ENCODE measurements around the gene ZNF501. TPM values are rescaled to one million over a fixed set of nuclear protein-coding genes. Genes with fewer than 3 reads are reported as not detected.

ZNF501 gene
- total RNA-seq: 1.2 and 2.5 TPM in 2 replicates

DNA sequence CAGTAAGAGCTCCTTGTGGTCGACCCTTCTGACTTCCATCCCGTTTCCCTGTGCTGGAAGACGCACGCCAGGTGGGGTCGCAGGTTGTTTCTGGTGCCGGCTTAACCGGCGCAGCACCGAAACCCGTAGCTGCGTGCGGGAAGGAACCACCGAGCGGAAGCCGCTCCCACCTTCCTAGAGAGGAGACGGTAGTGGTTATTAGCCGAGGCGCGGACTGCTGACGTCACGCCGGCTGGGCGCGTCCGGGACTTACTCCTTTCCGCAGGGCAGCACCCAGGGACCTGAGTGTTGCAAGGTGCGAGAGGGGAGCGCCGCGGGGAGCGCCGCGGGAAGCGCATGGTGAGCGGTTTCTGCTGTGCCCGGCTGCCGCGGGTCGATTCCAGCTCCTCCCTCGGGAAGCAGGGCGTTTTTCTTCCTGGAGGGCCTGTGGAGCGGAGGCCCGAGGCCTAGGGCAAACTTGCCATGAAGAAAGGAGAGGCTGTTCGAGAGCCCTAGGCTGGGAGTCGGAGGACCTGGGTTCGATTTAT, at the start of gene ZNF501:
TSS of gene ZNF501 (plus strand) at position 252 of the 527 bp plus-strand sequence. CDS start 4,787 bp downstream, outside the sequence.
- intact Hi-C loops (cut with micrococcal nuclease): loop anchor here (1.0 to 5.0 kb wide), 4 partner anchors 17 to 87 kb away; partner anchors contain the start of genes KIAA1143, KIF15 and ZNF502

GRCh38 chr3:44680921-44681455, 48.4 kb upstream of the ZNF501 start:
- intact Hi-C loops (cut with micrococcal nuclease): no loop called here

GRCh38 chr3:44682182-44682896, 47.1 kb upstream of the ZNF501 start:
- intact Hi-C loops (cut with micrococcal nuclease): no loop called here

DNA sequence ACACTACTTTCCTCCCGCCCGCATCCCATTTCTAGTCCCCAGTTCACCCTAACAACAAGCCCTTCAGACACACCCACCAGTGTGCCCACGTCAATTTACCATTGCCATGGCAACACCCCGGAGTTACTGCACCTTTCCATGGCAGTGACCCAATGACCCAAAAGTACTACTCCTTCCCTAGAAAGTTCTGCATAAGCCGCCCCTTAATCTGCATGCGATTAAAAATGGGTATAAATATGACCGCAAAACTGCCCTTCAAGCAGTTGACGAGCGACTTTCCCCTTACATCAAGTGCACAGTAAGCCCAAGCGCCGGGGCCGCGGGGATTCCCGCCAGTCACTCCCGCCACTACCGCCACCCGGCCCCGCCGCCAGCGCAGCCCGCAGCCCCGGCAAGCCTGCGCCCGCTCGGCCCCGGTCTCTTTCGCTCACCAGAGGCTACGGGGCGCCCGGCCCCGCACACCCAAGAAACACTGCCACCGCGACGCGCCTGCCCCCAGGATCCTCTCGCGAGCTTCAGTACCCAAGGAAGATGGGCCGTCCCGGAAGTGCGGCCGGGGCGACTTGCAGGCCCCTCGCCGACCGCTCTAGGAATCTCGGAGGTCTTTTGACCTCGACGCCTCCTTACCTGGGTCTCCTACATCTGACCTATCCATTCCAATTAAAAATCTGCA, 44.2 kb upstream of the ZNF501 start:
- intact Hi-C loops (cut with micrococcal nuclease): loop anchor here (2.0 kb wide), 1 partner anchor 44 kb away; the partner anchor contains the start of gene ZNF501

DNA sequence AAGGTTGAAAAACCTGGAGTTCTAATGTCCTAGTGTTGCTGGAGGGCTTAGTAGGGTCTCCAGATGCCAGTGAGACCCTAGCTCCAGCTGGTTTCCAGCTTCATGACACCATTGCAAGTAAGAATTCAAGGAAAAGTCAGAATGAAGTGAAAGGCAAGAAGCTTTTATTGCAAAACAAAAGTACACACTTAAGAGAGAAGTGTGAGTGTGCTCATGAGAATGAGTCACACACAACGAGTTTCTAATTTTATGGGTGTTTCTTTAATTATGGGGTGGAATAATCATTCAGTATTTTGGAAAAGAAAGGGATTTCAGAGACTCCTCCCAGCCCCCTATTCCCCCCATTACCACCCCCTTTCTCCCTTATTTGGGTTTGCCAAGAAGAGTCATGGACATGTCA, 41.5 kb upstream of the ZNF501 start:
- intact Hi-C loops (cut with micrococcal nuclease): no loop called here

DNA sequence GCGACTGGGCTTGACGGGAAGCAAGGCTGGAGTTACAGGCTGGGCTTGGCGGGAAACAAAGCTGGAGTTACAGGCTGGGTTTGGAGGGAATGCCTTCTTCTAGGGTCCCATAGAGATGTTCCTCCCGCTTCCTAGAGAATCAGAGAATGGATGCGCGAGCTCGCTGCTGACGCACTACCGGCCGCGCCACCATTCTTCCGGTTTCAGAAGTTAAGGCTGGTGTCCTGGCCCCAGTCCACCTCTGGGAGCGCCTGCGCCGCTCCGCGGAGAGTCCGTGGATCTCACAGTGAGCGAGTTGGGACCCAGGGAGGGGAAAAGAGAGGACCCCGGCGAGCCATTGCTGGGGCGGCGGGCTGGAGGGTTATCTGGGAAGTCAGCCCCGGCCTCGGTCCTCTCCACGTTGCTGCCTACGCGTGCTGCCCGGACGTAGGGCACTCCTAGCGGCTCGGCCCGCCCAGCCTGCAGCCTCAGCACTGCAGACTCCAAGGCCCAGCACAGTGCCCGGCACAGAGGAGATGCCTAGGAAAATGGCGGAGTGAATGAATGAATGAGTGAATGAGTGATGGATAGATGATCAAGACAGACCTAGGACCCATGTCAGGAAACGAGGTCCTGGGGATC, 16.9 kb upstream of the ZNF501 start, which contains the start of gene ZNF502:
TSS of gene ZNF502 (plus strand) at position 206 of the 621 bp plus-strand sequence. CDS start 7,602 bp downstream, outside the sequence.
- intact Hi-C loops (cut with micrococcal nuclease): loop anchor here (1.0 kb wide), 2 partner anchors 17 to 49 kb away; partner anchors contain the start of genes KIAA1143, KIF15 and ZNF501

DNA sequence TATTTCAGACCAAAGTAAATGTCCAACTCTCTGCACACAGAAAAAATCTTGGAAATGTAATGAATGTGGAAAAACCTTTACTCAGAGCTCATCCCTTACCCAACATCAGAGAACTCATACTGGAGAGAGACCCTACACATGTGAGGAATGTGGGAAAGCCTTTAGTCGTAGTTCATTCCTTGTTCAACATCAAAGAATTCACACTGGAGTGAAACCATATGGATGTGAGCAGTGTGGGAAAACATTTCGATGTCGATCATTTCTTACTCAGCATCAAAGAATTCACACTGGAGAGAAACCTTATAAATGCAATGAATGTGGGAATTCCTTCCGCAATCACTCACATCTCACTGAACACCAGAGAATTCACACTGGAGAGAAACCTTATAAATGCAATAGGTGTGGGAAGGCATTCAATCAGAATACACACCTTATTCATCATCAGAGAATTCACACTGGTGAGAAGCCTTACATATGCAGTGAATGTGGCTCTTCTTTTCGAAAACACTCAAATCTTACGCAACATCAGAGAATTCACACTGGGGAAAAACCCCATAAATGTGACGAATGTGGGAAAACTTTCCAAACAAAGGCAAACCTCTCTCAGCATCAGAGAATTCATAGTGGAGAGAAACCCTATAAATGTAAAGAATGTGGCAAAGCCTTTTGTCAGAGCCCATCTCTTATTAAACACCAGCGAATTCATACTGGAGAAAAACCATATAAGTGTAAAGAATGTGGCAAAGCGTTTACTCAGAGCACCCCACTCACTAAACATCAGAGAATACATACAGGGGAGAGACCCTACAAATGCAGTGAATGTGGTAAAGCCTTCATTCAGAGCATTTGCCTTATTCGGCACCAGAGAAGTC, 8.0 kb upstream of the ZNF501 start:
- intact Hi-C loops (cut with micrococcal nuclease): no loop called here

- intact Hi-C loops (cut with micrococcal nuclease): no loop called here
Observed at GRCh38 chr3:44722103-44722401, 7.4 kb upstream of the ZNF501 start.

GRCh38 chr3:44734646-44735168, 5.3 kb downstream of the ZNF501 start:
- intact Hi-C loops (cut with micrococcal nuclease): no loop called here

GRCh38 chr3:44761101-44761423, 31.6 kb downstream of the ZNF501 start:
- intact Hi-C loops (cut with micrococcal nuclease): loop anchor here (1.0 to 2.0 kb wide), 11 partner anchors 32 to 928 kb away; partner anchors contain the start of genes EXOSC7, SACM1L, TCAIM and TMEM42

- intact Hi-C loops (cut with micrococcal nuclease): loop anchor here (1.0 to 2.0 kb wide), 11 partner anchors 32 to 927 kb away; partner anchors contain the start of genes EXOSC7, SACM1L, TCAIM and TMEM42
Observed at GRCh38 chr3:44761424-44762169, 32.2 kb downstream of the ZNF501 start, which contains the start of the genes KIAA1143 and KIF15. Gene KIAA1143, minus strand, starts transcription at chr3:44761619. Its CDS starts 17 bp downstream, at chr3:44761602. Gene KIF15, plus strand, starts transcription at chr3:44761794. Its CDS starts 72 bp downstream, at chr3:44761866.

GRCh38 chr3:44762170-44762677, 32.8 kb downstream of the ZNF501 start:
- intact Hi-C loops (cut with micrococcal nuclease): no loop called here

GRCh38 chr3:44762690-44763089, 33.3 kb downstream of the ZNF501 start:
- intact Hi-C loops (cut with micrococcal nuclease): no loop called here

- intact Hi-C loops (cut with micrococcal nuclease): no loop called here
Observed at GRCh38 chr3:44764248-44764647, 34.8 kb downstream of the ZNF501 start.

DNA sequence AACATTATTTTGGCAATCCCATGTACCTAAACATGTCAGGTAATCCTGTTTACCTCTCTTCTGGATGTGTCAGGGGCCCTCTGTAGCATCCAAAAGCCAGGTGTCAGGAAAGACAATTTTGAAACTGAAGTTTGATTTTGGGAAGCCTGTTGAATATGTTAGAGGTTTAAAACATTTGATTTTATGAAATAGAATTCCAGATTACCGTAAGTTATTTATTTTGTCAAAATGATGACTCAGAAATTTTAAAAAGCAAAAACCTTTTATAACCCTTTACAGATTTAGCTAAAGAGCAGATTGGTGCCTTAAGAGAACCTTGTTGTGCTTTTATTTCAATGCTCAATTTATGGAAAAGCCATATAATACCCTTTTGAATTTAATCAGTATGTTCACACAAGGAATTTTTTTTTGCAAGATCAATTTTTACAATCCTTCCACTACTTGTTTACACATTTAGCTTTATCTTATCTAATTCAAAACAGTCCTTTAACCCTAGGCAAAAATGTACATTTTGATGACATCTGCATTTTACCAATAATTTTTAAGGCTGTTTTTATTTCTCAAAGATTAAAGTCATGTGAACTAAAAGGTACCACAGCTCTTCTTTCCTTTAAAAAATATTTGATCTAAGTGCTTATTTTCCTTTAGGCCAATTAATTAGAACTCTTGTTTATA, 42.1 kb downstream of the ZNF501 start:
- intact Hi-C loops (cut with micrococcal nuclease): no loop called here

GRCh38 chr3:44772099-44772442, 42.6 kb downstream of the ZNF501 start:
- intact Hi-C loops (cut with micrococcal nuclease): no loop called here

DNA sequence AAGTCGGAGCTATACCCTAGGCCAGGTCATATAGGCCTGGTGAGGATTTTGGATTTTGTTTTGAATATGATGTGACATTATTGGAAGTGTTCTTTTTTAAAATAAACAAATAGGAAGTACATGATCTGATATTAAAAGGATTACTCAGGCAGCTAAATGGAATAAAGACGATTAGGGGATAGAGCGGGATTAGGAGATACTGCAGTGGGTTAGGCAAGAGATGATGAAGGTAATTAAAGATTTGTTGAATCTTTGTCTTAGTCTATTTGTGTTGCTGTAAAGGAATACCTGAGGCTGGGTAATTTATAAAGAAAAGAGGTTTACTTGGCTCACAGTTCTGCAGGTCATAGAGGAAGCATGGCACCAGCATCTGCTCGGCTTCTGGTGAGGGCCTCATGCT, 53.5 kb downstream of the ZNF501 start:
- intact Hi-C loops (cut with micrococcal nuclease): no loop called here
